ENCODE measurements around the gene ZSCAN5A. TPM values are rescaled to one million over a fixed set of nuclear protein-coding genes. Genes with fewer than 3 reads are reported as not detected.

The ZSCAN5A gene
- total RNA-seq, 4 donors from 2014 or later, result 7.4 to 22.1 (median 17.7) TPM

- no peaks in the 10 kb centered on the region for H3K36me3 ChIP-seq
- DNase-seq, result no peak
- intact Hi-C loops (cut with DNase I), result no loop called here
- no peak within 1 kb of the TSS for H3K4me3 ChIP-seq (replicated peaks in 1 of 3)
- no peaks in the 10 kb centered on the region for H3K9me3 ChIP-seq
- no peaks in the 10 kb centered on the region for H3K4me1 ChIP-seq
- no peak within 1 kb of the TSS for H3K27ac ChIP-seq
- TF ChIP-seq CTCF (IDR thresholded peaks at IDR 0.05), result no peak
- TF ChIP-seq POLR2A (IDR thresholded peaks at IDR 0.05), result no peak
- 91 to 94% methylated on average over 6 of the region's 6 CpGs for WGBS, 2 donors
- H3K27me3 ChIP-seq, result no peaks in the 10 kb centered on the region
These were observed 42.4 kb downstream of the ZSCAN5A start, which contains the start of gene EDDM13 for GRCh38 chr19:56272161-56272798. TSS of gene EDDM13 (plus strand) at chr19:56272748. CDS start at chr19:56272835, 87 bp downstream.

- DNase-seq, result no peak
- Histone ChIP-seq H3K4me1 (no peaks in the 10 kb centered on the region), H3K27me3 (no peaks in the 10 kb centered on the region), H3K4me3 (replicated peaks in 1 of 3) (no peak overlapping the region), H3K9me3 (no peaks in the 10 kb centered on the region), H3K36me3 (no peaks in the 10 kb centered on the region), H3K27ac (no peak overlapping the region)
- TF ChIP-seq CTCF (IDR thresholded peaks at IDR 0.05) (no peak), POLR2A (IDR thresholded peaks at IDR 0.05) (no peak)
- WGBS, 2 donors, result 87 to 92% methylated on average over 6 of the region's 6 CpGs
- intact Hi-C loops (cut with DNase I), result no loop called here
These were observed 43.5 kb downstream of the ZSCAN5A start for GRCh38 chr19:56271151-56271550.

GRCh38 chr19:56270676-56271075 is 44.0 kb downstream of the ZSCAN5A start:
- TF ChIP-seq CTCF (IDR thresholded peaks at IDR 0.05), result no peak
- TF ChIP-seq POLR2A (IDR thresholded peaks at IDR 0.05), result no peak
- no peak for DNase-seq
- 85 to 88% methylated on average over 3 of the region's 3 CpGs for WGBS, 2 donors

GRCh38 chr19:56269348-56269747 is 45.3 kb downstream of the ZSCAN5A start:
- intact Hi-C loops (cut with DNase I), result no loop called here
- Histone ChIP-seq H3K27ac (no peak overlapping the region), H3K27me3 (no peaks in the 10 kb centered on the region), H3K36me3 (no peaks in the 10 kb centered on the region), H3K9me3 (no peaks in the 10 kb centered on the region), H3K4me1 (no peaks in the 10 kb centered on the region), H3K4me3 (replicated peaks in 1 of 3) (no peak overlapping the region)
- 95 to 96% methylated on average over 6 of the region's 6 CpGs for WGBS, 2 donors
- TF ChIP-seq POLR2A (IDR thresholded peaks at IDR 0.05) (no peak), CTCF (IDR thresholded peaks at IDR 0.05) (no peak)
- no peak for DNase-seq

More at GRCh38 chr19:56270676-56271075, 44.0 kb downstream of the ZSCAN5A start:
- intact Hi-C loops (cut with DNase I), result no loop called here
- no peaks in the 10 kb centered on the region for H3K36me3 ChIP-seq
- no peaks in the 10 kb centered on the region for H3K4me1 ChIP-seq
- H3K9me3 ChIP-seq, result no peaks in the 10 kb centered on the region
- no peaks in the 10 kb centered on the region for H3K27me3 ChIP-seq
- H3K27ac ChIP-seq, result no peak overlapping the region
- no peak overlapping the region for H3K4me3 ChIP-seq (replicated peaks in 1 of 3)

GRCh38 chr19:56266051-56266450 is 48.6 kb downstream of the ZSCAN5A start:
- Histone ChIP-seq H3K4me1 (no peaks in the 10 kb centered on the region), H3K9me3 (no peaks in the 10 kb centered on the region), H3K27ac (no peak overlapping the region), H3K27me3 (no peaks in the 10 kb centered on the region), H3K36me3 (no peaks in the 10 kb centered on the region), H3K4me3 (replicated peaks in 1 of 3) (no peak overlapping the region)
- no peak for DNase-seq
- TF ChIP-seq CTCF (IDR thresholded peaks at IDR 0.05) (no peak), POLR2A (IDR thresholded peaks at IDR 0.05) (no peak)
- WGBS, 2 donors, result 65 to 80% methylated on average over 3 of the region's 3 CpGs
- intact Hi-C loops (cut with DNase I), result no loop called here
